Stimulated activated CD4-positive, alpha-beta T cell treated with anti-CD3 and anti-CD28 coated beads, Interleukin-4, amount 100 ng/mL, for 24 hours (primary cell): ENCODE data around the gene TPRA1.

Experiments
- DNase-seq: peaks from one replicate; pipeline ENCODE4 v3.0.0-alpha.2; 2020

The TPRA1 gene

DNA sequence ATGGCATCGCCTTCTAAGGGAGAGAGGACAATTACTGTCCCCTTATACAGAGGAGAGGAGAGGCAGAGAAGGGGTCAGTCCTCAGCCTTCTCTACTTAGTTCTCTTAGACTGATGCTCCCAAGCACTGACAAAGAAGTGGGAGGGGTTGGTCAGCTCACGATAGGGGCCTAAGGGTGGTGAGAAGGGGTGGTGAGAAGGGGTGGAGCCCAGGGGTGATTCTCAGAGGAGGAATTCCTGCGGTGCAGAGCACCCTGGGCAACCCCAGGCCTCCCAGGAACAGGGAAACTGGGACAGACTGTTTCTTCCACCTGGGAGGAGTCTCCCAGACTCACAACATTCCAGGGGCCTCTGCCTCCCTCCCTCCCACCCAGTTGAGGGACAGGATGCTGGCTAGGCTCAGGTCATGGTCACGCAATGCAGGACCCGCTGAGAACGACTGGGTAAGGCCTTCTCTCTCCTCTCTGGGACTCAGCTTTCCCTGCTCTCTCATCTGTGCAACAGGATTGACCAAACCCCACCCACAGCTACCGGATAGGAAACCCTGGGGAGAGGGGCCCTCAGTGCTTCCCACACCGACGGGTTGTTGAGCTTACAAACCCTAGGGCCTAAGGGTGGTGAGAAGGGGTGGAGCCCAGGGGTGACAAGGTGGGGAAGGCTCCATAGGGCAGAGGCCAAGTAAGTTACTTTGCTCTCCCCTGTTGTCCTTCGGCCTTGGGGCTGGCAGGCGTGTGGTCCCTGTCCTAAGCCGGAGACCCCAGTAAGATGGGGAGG is 1.5 kb downstream of the TPRA1 start:
- peak; percentile 27 for DNase-seq

- DNase-seq, result no peak
Observed at GRCh38 chr3:127587876-127588275, 2.7 kb downstream of the TPRA1 start.

GRCh38 chr3:127585813-127586413 is 4.6 kb downstream of the TPRA1 start:
- no peak for DNase-seq

- no peak for DNase-seq
Observed at GRCh38 chr3:127585163-127585812, 5.2 kb downstream of the TPRA1 start.

GRCh38 chr3:127584734-127585133 is 5.8 kb downstream of the TPRA1 start:
- DNase-seq, result no peak

DNA sequence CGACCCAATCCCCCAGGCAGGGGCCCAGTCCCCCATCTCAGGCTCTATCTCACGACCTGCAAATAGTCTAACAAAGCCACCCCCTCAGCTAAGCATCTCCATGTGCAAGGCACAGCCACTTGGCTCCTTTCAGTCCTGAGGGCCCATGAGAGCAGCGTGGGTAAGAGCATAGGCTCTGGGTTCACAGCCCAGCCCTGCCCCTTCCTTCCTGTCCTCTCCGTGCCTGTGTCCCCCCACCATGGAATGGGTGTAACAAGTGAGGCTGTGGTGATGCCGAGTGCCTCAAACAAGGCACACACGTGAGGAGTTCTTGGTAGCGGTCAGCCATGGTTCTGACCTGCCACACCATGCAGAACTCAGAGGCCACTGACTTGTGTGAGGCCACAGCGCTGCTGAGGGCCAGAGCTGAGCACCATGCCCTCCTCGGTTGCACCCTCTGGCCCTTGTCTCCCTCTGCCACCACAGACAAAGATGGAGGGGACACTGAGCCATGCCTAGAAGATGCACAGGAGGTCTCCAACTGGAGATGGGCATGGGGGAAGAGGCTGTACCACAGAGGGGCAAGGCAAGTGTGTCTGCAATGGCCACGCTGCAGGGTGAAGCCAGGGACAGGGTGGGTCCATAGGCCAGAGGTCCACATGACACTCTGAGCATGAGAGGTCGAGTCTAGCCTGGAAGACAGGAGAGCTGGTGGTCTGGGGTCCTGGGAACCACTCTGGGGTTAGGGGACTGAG is 10.0 kb downstream of the TPRA1 start:
- no peak for DNase-seq

DNA sequence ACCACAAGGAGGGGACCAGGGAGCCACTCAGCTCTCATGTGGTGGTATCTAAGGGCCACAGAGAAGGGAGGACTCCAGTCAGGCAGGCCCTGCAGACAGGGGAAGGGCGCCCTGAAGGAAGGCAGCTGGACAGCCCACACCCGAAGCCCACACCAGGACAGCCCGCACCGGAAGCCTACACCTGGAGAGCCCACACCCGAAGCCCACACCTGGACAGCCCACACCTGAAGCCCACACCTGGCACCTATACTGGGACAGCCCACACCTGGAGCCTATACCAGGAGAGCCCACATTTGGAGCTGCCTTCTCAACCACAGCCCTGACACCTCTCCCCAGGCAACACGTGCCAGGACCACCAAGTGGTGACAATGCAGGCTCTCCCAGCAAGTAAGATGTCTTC is 11.7 kb downstream of the TPRA1 start:
- DNase-seq, result no peak

- no peak for DNase-seq
Observed at GRCh38 chr3:127578168-127578567, 12.4 kb downstream of the TPRA1 start.

- DNase-seq, result no peak
Observed at GRCh38 chr3:127577448-127577847, 13.1 kb downstream of the TPRA1 start.

- DNase-seq, result peak; percentile 84
Observed at GRCh38 chr3:127574880-127575878, 15.4 kb downstream of the TPRA1 start.

DNA sequence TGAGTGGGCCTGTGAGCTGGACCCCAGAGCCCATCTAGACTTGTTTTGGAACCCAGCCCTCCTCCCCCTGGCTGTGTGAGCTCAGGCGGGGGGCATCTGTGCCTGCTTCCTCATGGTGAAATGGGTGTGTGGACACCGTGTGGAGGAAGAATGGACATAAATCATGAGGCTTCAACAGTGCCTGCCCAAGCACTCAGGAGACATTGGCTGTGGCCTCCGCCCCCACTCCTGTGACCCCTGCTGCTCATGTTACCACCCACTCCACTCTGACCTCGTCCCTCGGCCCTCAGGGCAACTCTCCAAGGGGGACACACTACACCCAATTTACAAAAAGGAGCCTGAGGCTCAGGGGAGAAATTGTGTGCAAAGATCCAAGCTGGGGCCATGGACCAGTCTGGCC is 16.6 kb downstream of the TPRA1 start:
- no peak for DNase-seq

DNA sequence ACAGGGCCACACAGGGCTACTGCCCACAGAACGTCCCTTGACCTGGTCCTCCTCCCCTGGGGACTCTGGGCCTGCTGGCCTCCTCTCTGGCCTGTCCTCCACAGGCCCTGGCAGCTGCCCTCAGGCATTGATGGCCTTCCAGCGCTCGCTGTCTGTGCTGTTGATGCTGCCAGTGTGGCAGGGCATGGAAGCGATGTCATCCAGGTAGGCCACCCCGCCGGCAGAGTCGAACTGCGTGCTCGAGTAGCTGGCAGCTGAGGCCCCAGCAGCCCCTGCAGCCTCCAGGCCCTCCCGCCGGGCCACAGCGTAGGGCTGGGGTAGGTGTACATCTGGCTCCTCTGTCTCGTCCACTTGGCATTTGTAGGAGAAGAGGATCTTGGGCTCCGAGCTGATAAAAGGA is 17.1 kb downstream of the TPRA1 start:
- DNase-seq, result no peak

- DNase-seq, result no peak
Observed at GRCh38 chr3:127572735-127573134, 17.8 kb downstream of the TPRA1 start.

DNA sequence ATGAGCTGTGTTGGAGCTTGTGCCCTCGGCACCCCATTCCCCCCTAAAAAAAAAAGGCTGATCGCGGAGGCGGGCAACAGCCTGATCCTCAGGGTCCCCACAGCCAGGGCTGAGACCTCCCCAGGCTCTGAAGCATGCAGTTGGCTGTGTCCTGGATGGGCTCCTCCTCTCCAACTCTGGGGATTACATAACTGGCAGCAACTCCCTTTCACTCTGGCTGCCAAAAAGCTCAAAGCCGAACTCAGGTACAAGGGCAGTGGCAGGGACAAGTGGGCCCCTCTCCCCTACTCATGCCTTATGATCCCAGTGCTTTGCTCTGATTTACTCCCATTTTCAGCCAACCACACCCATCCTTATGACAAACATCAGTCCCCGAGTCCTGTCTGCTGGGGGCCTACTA is 18.3 kb downstream of the TPRA1 start:
- no peak for DNase-seq

- no peak for DNase-seq
Observed at GRCh38 chr3:127570520-127570919, 20.0 kb downstream of the TPRA1 start.

GRCh38 chr3:127569160-127569559 is 21.4 kb downstream of the TPRA1 start:
- no peak for DNase-seq

- DNase-seq, result no peak
Observed at GRCh38 chr3:127568586-127568985, 21.9 kb downstream of the TPRA1 start.

DNA sequence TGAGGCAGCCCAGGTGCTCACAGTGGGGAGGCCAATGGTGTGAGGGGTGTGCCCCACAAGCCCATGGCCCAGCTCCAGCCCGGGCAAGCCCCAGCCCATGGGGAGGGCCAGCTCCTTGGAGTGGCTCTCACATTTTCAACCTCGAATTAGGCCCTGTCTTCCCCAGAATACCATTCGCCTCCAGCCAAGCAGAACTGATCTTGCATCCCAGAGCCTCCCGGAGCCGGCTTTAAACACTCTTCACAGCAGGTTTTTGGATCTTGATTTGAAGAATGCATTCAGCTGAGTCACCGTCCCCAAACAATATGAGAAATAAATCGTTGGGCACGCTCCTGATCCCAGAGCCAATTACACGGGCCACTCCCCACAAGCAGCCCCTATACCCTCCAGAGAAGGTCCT is 23.7 kb downstream of the TPRA1 start:
- no peak for DNase-seq

GRCh38 chr3:127565711-127566110 is 24.8 kb downstream of the TPRA1 start:
- DNase-seq, result no peak

DNA sequence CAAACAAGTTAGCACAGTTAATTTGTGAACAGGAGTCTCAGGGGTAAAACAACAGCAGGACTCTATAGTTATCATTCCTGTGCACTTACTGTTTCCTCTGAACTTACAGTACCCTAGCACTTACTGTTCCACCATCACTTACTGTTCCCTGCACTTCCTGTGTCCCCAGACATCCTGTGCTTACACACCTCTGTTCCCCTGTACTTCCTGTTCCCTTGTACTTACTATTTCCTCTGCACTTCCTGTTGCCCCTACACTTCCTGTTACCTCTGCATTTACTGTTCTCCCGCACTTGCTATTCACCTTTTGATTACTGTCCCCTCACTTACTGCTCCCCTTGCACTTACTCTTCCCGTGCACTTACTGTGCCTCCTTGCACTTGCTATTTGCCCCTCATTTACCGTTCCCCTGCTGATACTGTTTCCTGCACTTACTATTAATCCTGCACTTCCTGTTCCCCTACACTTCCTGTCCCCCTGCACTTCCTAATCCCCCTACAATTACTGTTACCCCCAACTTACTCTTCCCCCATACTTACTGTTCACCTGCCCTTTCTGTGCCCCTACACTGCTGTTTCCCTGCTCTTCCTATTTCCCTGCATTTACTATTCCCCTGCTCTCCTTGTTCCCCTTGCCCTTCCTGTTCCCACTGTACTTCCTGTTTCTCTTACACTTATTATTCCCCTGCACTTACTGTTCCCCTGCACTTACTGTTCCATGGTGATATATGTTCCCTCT is 30.3 kb downstream of the TPRA1 start:
- DNase-seq, result no peak

- no peak for DNase-seq
Observed at GRCh38 chr3:127556565-127556964, 34.0 kb downstream of the TPRA1 start.

DNA sequence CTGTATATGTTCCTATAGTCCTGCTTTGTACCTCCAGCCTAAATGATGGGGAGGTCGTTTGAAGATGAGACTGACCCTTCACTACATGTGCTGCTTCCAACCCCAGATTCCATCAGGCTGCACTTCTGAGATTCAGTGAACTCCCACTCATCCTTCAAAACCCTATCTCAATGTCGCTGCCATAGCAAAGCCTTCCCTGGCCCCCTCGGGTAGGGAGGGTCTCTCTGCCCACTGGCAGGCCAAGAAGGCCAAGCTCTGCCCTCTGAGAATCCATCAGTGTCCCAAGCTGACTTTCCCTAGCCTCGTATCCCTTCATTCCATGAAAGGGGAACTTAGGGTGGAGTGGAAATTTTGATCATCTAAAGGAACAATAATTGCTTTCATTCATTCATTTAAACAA is 35.4 kb downstream of the TPRA1 start:
- DNase-seq, result no peak
